Ecto neural progenitor cell (in vitro differentiated cells): ENCODE data around the gene ETV7.
"Not testable (repeated sequence)": the region's sequence is repeated elsewhere in the genome, so short reads cannot be mapped to it uniquely, and the experiment has no call there.

Experiments used
- DNase-seq: peaks from one replicate; pipeline ENCODE4 v3.0.0-alpha.2; 2018; ENCODE audit warnings: low spot score

Gene ETV7

DNA sequence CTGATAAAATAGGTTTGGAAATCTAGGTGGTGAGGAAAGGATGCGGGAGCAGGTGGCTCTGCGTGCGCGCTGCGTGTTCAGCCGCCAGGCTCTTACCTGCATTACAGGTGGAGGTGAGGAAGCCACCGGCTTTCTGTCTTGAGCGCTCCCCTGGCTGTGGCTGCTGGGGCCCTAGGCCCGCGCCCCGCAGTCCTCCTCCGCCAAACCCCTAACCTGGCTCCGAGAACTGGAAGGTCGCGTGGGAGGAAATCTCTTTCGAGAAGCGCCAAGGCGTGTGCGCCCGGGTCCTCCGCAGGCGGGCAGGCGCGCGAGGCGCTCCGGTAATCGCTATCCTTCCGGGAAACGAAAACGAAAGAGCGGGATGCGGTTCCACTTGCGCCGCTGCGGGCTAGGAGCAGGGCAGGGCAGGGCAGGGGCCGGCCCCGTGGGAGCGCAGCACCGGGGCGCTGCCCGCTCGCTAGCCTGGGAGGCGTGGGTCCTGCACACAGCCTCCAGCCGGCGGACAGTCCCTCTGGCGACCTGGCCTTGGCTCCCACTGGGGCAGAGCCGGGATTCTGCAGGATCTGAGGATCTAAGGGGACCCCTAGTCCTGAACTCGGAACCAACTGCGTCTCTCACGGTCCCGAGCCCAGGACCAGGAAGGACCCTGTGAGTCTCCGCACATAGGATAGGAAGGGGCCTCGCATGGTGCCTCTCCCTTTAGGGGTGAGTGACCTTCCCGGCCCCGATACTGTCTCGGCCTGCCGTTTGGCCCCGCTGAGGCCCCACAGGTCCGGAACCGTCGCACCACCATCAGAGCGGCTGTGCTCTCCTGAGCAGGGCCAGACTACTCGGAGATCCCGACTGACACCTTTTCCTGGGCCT, at the start of gene ETV7:
ETV7 (minus strand) TSS at position 230 of the 864 bp plus-strand sequence; CDS start at position 102, 128 bp downstream.
- DNase-seq: peak; percentile 58

DNA sequence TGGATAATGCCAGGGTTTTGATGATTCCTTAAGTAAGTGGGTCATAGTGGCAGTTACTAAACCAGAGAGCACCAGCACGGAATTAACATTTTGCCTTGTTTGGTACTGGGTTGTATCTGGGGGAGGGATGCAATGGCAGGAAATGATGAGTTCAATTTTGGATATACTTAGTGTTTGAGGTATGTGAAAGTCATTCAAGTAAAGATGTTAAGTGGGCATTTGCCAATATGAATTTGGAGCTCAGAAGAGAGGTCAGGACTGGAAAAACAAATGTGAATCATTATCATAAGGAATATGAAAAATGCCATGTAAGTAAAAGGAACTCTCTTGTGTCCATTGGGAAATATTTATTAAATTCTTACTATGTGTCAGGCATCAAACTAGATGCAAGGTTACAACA, 49.0 kb upstream of the ETV7 start:
- DNase-seq: no peak

DNA sequence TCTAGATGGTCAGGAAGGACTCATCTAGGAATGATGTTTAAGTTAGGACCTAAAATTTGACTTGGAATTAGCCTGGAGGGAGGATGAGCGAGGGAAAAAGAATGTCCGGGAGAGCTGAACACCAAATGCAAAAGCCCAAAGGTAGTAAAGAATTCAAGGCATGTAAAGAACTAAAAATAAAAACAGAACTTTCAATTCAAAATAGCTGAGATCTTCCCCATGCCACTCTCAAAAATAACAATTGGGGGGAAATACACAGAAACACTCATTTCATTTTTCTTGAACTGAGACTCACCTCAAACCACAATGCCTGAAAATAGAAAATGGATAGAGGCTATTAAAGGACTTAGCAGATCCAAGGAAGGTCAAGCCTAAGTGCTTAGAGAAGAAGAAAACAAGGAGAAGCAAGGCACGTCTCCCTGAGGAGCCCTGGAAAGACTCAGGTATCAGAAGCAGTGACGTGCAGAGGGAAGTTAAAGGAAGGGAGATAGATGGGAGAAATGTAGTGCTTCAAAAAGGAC, 44.7 kb upstream of the ETV7 start:
- DNase-seq: no peak

DNA sequence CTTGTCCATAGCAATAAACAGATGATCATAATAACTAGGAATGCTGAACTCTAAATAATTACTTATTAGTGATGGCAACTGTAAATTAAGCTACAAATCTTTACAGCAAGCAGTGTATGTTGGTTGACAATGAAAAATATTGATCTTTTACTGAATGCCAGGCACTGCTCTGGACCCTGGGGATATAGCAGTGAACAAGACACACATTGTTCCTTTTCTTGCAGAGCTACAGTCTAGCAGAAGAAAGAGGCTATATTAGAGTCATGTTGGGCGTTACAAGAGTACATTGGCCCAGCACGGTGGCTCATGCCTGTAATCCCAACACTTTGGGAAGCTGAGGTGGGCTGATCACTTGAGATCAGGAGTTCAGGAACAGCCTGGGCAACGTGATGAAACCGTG, 43.7 kb upstream of the ETV7 start:
- no peak for DNase-seq

DNA sequence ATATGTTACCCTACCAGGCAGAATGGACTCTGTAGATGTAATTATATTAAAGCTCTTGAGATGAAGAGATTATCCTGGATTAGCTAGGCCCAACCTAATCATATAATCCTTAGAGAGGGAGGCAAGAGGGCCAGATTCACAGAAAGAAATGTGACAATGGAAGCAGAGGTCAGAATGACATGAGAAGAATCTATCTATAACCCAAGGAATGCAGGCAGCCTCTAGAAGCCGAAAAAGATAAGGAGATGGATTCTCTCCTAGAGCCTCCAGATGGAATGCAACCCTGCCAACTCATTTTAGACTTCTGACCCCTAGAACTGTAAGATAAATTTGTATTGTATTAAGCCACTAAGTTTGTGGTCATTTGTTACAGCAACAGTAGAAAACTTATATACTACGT, 42.9 kb upstream of the ETV7 start:
- DNase-seq: no peak

DNA sequence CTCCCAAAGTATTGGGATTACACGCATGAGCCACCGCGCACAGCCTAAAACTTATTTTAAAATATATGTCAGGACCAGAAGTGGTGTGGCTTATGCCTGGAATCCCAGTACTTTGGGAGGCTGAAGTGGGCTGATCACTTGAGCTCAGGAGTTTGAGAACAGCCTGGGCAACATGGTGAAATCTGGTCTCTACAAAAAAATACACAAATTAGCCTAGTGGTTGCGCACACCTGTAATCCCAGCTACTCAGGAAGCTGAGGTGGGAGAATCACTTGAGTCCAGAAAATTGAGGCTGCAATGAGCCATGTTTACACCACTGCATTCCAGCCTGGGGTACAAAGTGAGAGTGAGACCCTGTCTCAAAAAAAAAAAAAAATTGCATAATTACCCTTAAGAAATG, 41.4 kb upstream of the ETV7 start:
- no peak for DNase-seq

DNA sequence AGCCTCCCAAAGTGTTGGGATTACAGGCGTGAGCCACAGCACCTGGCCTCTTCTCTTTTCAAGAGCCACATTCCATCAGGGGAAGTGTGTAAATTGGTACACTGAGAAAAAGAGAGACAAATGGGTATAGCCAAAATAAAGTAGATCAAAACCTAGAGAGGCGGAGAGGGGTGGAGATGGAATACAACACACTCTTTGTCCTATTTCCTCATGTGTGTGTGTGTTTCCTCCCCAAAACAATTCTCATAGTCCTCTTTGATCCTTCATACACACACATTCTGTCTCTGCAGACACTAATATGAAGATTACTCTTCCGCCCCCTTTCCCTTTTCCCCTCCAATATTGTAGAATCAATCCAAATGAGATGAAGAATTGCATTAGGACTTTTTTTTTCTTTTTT, 39.2 kb upstream of the ETV7 start:
- no peak for DNase-seq

DNA sequence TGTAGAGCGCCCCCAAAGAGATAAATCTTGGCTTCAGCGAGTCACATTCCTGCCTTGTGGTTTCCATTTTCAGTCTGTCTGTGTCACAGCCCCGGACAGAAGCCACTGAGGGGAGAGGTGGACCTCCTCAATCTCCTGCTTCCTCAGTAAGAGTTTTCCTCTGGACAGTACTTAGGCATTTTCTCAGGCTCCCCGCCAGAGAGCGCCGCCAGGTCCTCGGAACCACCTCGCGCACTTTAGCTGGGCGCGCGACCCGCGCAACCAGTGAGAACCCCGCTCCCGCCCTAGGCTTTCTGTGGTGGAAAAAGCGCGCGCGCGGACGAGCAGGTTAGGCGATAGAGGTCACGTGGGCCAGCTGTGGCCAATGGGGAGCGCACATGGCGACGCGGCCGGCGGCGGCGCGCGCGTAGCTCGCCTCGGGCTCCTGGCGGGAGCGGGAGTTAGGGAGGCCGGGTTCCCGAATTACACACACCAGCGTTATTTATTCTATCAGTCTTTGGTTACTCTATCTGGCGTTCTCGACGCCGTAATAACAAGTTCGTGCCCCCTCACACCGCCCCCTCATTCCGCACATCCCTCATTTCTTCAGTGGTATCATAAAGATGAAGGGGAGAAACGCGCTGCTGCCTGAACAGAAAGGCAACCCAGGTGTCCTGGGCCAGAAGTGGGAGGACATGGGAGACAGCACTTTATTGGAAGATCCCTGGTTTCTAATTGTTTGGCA, 35.8 kb upstream of the ETV7 start:
- peak; percentile 99 for DNase-seq

DNA sequence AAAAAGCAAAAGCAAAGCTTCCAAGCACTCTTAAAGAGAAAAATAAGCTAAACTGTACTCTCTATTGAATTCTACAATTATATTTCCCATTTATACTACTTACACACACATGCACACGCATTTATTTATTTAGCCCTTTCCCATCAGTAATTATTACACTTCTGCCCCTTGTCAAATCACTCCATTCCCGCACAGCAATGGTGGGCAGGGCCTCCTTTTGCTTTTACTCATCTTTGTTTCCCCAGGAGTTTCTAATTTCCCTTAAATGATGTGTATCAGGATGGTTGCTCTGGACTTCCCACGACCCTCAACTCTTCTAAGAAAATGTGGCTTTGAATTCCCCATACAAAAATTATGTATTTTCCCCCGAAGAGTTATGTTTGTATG, 35.2 kb upstream of the ETV7 start:
- no peak for DNase-seq

DNA sequence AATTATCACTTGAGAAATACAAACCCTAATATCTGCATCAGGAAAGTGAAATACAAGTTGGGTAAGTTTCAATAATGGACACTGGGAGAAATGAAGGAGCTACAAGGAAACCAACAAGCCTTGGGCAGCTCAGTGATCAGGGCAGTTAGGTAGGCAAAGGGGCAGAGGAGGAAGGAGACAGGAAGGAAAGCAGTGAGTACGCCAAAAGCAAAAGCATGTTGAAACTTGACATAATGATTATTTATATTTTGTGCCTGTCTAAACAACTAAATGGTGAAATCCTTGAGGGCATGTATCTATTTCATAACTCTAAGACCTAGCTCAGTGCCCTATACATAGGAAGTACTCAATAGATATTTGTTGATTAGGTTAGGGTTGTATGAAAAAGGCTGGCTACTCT, 31.8 kb upstream of the ETV7 start:
- DNase-seq: no peak

DNA sequence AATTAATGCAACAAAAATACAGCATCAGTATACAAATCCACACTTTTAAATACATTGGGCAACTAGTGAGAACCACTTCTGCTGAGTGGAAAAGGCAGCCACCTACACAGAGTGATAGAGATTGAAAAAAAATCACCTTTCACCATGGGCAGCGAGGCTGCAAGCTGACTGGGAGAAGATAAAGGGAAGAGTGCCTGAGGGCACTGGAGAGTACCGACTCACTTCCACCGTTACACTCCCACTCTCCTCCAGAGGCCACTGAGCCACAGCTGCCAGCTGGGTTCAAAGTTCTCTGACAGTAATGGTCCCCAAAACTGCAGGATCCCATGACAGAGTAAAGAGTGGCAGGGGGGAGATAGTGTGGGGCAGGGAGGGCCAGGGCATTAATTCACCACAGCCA, 31.1 kb upstream of the ETV7 start:
- DNase-seq: no peak

DNA sequence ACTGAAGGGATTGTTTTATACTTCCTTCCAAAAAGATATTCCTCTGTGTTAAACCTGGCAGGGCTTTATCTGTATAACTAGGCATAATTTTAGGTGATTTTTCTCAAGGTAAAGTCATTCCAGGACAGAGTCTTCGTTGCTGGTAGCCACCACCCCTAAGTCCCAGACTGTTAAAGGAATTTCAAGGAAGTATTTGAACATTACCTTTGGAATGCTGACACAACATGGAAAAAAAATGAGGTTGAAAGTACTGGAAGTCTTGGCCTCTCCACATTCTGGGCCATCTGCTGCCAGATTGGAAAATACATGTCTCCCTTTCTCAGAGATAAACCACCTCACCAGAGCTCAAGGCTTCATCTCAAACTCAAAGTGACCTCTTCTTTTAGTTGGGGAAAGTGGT, 27.0 kb upstream of the ETV7 start:
- DNase-seq: no peak

DNA sequence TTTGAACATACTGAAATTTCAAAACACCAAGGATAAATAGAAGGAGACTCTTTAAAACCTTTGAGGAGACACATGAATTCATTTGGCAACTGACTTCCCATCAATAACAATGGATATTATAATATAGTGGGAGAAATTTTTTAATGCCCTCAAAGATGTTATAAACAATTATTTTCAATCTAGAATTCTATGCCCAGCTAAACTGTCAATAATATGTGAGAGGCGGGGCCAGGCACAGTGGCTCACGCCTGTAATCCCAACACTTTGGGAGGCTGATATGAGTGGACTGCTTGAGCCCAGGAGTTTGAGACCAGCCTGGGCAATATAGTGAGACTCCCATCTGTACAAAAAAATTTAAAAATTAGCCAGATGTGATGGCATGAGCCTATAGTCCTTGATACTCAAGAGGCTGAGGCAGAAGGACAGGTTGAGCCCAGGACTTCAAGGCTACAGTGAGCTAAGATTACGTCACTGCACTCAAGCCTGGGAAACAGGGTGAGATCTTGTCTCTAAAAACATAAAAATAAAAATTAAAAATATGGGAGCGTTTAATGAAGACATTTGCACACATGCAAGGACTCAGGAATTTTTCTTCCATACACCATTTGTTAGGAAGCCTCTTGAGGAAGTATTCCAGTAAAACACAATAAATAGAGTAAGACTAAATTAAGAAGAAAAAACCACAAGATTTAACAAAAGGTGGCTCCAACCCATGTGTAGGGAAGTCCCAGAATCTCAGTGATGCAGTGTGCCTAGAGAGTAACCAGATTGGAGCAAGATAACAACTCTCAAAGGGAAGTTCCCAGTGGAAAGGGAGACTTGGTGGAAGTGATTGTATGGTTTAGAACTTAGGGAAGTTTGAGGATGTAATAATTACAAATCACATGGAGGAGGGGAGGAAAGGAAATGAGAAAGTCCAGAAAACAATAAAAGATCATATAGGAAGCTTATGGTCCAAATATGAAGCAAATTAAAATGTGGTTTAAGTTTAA, 26.3 kb upstream of the ETV7 start:
- no peak for DNase-seq

DNA sequence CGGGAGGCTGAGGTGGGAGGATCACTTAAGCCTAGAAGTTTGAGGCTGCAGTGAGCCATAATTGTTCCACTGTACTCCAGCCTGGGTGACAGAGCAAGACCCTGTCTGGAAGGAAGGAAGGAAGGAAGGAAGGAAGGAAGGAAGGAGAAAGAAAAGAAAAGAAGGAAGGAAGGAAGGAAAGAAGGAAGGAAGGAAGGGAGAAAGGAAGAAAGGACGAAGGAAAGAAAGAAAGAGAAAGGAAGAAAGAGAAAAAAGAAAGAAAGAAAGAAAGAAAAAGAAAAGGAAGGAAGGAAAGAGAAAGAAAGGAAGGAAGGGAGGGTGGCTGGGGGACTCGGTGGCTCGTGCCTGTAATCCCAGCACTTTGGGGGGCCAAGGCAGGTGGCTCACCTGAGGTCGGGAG, 22.2 kb upstream of the ETV7 start:
- DNase-seq: not testable (repeated sequence)

DNA sequence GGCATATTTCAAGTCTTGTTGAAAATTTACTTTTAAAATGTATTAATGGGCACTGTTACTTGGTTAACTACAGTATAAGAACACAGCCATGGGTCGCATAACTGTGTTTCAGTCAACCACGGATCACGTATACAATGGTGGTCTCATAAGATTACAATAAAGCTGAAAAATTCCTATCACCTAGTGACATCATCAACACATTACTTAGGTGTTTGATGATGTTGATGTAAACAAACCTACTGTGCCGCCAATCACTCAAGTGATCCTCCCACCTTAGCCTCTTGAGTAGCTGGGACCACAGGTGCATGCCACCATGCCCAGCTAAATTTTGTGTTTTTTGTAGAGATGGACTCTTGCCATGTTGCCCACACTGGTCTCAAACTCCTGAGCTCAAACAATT, 16.7 kb upstream of the ETV7 start:
- DNase-seq: no peak

DNA sequence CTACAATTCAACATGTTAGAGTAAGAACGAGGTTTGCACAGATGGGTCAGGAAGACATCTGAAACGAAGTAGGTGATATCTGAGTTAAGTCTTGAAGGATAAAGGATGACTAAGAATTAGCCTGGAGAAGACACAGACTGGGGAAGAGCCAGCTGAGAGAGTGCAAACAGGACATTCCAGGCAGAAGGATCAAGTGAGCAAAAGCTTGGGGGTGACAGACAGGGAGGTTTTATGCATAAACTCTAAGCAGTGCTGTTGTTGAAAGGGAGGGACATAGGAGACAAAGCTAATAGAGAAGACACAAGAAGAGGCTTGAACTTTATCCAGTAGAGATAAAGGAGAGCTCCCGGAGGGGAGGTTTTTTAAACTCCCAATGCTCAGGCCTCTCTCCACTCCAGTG, 15.0 kb upstream of the ETV7 start:
- no peak for DNase-seq

DNA sequence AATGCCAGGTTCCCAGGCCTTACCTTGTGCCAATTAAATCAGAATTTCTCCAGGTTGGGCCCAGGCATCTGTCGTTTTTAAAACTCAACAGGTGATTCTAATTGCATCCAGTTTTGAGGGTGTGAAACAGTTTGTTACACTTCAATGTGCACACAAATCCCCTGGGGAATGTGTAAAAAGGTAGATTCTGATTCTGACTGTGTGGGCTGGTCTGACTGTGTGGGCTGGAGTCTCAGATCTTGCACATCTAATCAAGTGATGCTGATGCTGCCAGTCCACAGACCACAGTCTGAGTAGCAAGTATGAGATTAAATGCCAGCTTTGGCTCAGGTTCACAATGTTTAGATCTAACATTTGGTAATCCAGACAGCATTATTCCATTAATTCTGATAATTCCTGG, 12.5 kb upstream of the ETV7 start:
- no peak for DNase-seq

DNA sequence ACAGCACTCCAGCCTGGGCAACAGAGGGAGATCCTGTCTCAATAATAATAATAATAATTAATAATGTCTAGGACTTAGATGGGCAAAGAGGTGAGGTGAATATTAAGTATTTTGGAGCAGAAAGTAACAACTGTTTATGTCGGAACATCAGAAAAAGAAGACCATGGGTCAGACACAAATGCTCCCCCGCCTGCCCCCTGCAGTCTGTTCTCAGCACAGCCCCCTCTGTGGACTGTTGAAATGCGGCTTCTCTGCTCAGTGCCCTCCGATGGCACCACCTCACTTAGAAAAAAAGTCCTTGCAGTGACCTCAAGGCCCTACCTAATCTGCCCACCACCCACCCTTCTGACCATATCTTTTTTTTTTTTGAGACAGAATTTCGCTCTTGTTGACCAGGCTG, 5.2 kb upstream of the ETV7 start:
- DNase-seq: no peak

DNA sequence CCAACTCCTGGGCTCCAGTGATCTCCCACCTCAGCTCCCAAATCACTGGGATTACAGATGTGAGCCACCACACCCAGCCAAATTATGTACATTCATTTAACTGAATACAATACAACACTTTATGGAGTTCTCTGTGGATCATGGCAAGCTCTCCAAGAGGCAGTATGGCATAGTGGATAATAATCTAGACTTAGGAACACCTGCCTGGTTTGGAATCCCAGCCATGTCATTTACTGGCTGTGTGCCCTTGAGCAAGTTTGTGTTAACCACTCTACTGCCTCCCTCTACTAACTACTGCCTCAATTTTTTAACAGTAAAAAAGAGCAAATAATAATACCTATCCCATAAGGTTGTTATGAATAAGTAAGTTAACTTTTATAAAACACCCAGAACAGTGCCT, 1.9 kb upstream of the ETV7 start:
- no peak for DNase-seq

DNA sequence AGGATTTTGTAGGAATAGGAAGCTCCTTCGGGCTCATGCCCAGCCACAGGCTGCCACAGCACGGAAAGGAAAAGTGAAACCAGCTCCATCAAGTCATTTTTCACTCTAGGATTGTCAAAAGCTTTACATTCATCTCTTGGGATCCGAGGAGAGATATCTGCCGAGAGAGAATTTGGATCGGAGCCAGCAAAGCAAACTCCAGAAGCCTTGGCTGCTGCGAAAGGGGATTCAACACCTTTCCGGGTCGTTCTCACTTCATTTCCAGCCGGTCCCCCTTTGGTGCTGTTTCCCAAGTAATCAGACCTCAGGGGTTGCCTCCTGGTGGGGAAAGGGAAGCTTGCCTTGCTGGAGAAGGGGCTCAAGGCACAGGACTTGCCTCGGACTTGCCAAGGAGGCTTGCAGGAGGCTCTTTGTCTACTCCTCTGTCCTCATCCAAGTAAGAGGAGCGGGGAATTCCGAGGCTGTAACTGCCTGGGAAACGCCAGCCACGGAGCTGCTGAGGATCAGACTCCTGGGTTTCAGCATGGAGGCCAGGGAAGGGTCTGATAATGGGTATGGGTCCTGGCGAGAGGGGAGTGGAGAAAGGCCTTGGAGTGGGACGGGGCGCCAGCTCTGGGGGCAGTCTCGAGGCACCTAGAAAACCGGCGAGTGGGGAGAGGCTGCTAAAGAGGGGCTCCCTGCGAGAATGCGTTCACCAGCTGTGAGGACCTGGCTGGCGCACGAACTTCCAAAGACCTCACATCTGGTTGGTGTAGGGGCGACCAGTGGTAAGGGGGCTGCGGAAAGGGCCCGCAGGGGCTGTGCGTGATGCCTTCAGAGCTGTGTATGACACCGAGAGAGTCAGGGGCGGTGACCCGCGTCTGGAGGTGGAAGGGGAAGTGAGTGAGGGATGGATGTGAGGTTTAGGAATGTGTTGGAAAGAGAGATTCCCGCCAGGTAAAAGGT, 702 bp downstream of the ETV7 start:
- peak; percentile 59 for DNase-seq

DNA sequence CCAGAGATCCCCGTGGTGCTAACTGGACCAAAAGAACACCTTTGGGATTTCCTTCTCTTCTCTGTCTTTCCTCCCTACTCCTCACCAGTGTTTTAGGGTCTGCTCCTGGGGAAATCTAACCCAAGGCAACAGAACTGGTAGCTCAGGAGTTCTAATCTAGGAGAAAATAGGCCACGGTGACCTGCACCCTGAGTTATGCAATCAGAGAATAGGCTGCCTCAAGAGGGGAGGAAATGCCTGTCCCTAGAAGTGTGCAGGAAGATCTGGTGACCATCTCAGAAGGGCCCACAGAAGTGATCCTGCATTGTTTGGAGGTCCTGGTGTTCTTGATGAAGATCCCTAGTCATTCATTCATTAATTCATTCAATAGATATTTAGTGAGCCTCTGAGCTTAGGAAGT, 3.4 kb downstream of the ETV7 start:
- DNase-seq: no peak
